Vagina (tissue), 2 donors: ENCODE data around the gene ECT2.

Experiments
- POLR2A ChIP-seq, 2 donors: fragments of 450-650 bp; IDR thresholded peaks; one replicate each; pipeline ENCODE4 v1.6.1; 2017; ENCODE audit warnings: antibody characterized with exemption in 2 of 2, mild to moderate bottlenecking in 2 of 2, moderate library complexity in 2 of 2
- POLR2AphosphoS5 ChIP-seq, 2 donors: sonication (generic); formaldehyde crosslinking; IDR thresholded peaks; one replicate each; pipeline ENCODE4 v1.9.0; 2017; ENCODE audit warnings: antibody characterized with exemption in 2 of 2, mild to moderate bottlenecking in 2 of 2, low read depth in 1 of 2; ENCODE audit not compliant: insufficient read depth in 1 of 2

DNA sequence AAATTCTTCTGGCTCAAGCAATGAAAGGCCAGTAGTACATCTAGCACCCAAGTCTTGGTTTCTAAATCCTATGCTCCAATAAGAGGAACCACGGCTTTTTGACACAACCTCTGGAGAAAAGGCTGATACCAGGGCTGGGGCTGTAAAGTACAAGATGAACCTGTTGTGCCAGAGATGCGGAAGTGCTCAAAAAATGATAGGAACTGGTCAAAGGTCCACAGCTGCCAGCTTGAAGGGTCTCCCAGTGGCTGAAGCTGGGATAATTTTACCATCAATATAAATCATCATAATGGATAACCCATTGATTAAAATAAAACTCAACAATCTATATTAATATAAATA lies 39.1 kb upstream of the ECT2 start:
- no peak for TF ChIP-seq POLR2A (IDR thresholded peaks at IDR 0.05)
- TF ChIP-seq POLR2AphosphoS5 (IDR thresholded peaks at IDR 0.05; ENCODE audit: insufficient read depth in 1 of 2, low read depth in 1 of 2): no peak
